Measurements from ENCODE around the gene NME3. TPM values are rescaled to one million over a fixed set of nuclear protein-coding genes. Genes with fewer than 3 reads are reported as not detected.

NME3 gene
- polyA plus RNA-seq, 12 donors = 12.3 to 40.2 (median 14.8) TPM; not detected in 1

DNA sequence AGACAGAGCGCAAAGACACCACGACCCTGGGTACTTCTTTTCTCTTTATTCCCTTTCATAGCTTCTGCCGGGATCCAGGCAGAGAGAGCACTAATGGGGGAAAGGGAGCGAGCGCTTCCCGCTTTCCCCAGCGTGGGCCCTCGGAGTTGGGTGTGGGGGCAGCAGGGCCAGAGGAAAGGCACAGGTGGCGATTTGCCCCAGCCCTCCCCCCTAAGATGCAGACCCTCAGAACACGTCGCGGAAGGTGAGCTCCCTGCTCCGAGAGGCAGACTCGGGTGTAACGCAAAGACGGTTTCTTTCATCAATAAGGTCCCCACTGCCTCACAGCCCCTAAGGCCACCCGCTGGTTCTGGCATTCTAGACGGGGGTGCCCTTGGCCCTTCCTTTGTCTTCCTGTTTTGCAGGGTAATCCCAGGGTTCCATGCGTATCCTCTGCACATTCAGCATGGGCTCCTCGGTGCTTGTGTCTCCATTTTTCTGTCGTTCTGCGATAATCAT, 570 bp upstream of the NME3 start:
- no peak for DNase-seq

- no peak for DNase-seq
Measured at GRCh38 chr16:1770328-1771187, 785 bp downstream of the NME3 start.

- no peak for DNase-seq
Measured at GRCh38 chr16:1769402-1770300, 1.7 kb downstream of the NME3 start.

DNA sequence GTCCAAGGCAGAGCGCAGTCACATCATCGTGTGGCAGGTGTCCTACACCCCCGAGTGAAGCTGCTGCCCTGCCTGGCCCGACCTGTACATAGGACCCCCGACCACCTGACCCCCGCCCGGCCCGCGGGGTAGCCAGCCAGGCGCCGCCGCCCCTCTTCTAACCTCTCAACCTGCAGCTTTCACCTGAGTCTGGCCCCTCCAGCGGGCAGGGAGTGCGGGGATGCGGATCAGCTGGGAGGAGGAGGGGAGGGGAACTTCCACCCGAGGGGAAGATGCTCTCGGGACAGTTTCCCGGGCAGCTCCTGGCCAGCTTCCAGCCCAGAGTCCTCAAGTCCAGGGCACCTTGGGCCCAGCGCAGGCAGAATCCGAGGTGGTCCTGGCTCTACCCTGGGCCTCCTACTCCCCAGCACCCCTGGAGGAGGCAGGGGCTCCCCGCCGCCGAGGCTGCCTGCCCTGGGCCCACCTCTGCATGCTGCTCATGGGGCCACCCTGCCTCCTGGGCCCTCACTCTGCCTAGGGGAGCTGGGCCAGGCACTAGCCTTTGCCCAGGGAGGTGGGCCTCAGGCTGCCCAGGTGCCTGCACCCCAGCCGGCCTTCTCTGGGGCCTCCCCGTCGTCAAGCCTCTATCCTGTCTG, 2.5 kb downstream of the NME3 start:
- no peak for DNase-seq

DNA sequence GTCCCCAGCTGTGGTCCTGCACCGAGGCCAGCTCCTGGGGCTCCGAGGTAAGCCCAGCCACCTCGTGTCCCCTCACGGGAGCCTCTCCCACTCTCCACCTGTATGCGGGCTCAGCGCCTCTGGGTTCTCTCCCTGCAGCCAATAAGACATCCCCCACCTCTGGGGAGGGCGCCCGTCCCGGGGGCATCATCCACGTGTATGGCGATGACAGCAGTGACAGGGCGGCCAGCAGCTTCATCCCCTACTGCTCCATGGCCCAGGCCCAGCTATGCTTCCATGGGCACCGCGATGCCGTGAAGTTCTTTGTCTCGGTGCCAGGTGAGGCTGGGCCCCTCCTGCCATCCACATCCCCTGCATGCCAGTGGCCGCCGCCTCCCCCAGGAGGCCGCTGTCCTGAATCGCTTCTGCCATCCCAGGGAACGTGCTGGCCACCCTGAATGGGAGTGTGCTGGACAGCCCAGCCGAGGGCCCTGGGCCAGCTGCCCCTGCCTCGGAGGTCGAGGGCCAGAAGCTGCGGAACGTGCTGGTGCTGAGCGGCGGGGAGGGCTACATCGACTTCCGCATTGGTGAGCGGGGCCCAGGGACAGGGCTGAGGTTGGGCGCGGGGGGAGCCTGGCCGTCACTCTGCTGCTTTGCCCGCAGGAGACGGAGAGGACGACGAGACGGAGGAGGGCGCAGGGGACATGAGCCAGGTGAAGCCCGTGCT, 3.1 kb downstream of the NME3 start:
- DNase-seq = no peak

DNA sequence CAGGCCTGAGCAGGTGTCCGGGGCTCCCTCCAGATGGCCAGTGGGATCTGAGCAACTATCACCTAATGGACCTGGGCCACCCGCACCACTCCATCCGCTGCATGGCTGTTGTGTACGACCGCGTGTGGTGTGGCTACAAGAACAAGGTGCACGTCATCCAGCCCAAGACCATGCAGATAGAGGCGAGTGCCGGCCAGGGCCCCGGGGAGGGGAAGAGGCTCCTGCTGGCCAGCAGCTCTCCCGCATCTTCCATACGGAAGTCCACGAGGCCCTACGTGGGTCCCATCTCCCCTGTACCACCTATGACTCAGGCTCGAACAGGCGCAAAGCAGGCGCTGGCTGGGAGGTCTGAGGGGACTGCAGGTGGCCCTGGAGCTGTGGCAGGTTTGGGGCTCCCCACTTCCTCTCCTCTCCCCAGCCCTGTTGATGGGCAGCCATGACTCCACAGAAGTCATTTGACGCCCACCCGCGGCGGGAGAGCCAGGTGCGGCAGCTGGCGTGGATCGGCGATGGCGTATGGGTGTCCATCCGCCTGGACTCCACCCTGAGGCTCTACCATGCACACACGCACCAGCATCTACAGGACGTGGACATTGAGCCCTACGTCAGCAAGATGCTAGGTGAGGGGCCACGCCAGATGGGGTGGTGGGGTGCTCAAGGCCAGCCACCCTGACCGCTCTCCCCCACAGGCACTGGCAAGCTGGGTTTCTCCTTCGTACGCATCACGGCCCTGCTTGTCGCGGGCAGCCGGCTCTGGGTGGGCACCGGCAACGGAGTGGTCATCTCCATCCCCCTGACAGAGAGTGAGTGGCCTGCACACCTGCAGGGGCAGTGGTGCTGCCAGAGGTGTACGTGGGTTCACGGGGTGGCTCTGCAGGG, 4.0 kb downstream of the NME3 start:
- DNase-seq = no peak

- DNase-seq = no peak
Measured at GRCh38 chr16:1766701-1767100, 4.6 kb downstream of the NME3 start.

DNA sequence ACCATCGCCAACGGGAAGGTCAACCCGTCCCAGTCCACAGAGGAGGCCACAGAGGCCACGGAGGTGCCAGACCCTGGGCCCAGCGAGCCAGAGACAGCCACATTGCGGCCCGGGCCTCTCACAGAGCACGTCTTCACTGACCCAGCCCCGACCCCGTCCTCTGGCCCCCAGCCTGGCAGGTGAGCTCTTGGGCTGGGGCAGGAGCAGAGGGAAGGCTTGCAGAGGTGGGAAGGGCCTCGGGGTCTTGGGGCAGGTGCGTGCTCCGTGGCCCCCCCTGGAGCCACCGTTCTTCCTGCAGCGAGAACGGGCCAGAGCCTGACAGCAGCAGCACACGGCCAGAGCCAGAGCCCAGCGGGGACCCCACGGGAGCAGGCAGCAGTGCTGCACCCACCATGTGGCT, 5.1 kb downstream of the NME3 start:
- DNase-seq = no peak

GRCh38 chr16:1765826-1766225, 5.5 kb downstream of the NME3 start:
- DNase-seq = no peak

GRCh38 chr16:1764971-1765370, 6.4 kb downstream of the NME3 start:
- DNase-seq = no peak

GRCh38 chr16:1763521-1764511, 7.5 kb downstream of the NME3 start:
- no peak for DNase-seq

DNA sequence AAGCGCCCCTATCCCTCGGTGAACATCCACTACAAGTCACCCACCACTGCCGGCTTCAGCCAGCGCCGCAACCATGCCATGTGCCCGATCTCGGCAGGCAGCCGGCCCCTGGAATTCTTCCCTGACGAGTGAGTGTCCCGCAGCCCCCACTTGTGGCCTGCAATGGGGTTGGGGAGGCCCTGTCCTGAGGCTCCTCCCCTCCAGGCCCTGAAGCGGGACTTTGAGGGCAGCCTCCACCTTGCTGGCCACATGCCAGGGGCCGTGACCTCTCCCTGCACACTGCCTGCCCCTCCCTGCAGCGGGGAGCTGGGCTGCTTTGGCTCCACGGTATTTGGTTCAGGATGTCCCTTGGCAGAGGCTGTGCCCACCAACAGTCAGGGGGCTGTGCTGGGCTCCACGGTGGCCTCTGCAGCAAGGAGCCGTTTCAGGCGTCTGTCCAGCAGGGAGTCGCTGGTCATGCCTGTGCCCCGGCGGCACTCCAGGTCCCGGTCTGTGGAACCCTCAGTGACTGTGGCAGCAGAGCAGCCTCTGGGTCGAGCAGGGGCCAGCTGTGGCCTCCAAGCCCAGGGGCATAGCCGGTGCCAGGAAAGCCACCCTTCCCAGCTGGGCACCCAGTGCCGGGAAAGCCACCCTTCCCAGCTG, 8.3 kb downstream of the NME3 start:
- DNase-seq = no peak

GRCh38 chr16:1762196-1762878, 9.0 kb downstream of the NME3 start:
- no peak for DNase-seq

- no peak for DNase-seq
Measured at GRCh38 chr16:1761751-1762150, 9.6 kb downstream of the NME3 start.

- DNase-seq = no peak
Measured at GRCh38 chr16:1760911-1761310, 10.4 kb downstream of the NME3 start.

DNA sequence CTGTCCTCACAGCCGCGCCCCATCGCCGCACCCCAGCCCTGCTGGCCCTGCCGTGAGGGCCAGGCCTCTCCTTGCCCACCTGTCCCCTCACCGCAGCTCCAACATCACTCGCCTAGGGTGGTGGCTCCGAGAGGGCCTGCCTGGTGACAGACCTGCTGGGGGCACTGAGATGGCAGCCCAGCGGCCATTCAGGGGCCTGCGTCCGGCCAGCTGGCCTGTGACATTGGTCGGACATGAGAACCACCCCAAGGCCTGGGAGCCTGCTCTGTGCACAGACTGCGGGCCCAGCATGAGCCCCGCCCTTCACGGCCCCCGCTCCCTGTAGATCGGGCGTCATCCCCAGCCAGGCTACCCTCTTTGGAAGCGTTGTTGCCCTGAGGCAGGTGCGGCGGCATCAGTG, 11.8 kb downstream of the NME3 start:
- DNase-seq = no peak

GRCh38 chr16:1758923-1759322, 12.4 kb downstream of the NME3 start:
- DNase-seq = no peak
